Brain microvascular endothelial cell (primary cell): ENCODE data around the gene SUSD3.

Source experiments
- DNase-seq: peaks from one replicate; pipeline ENCODE4 v3.0.0-alpha.2; 2020
- H3K27ac ChIP-seq: fragments of 250-450 bp; sonication (Bioruptor Pico); 2 replicates; pipeline ENCODE4 v1.5.1; 2020; ENCODE audit warnings: mild to moderate bottlenecking, moderate library complexity
- H3K27me3 ChIP-seq: fragments of 250-450 bp; sonication (Bioruptor Pico); replicated peaks from 2 replicates; pipeline ENCODE4 v1.5.1; 2020; ENCODE audit warnings: mild to moderate bottlenecking
- H3K36me3 ChIP-seq: fragments of 250-450 bp; sonication (Bioruptor Pico); replicated peaks from 2 replicates; pipeline ENCODE4 v1.5.1; 2020; ENCODE audit warnings: mild to moderate bottlenecking
- H3K4me3 ChIP-seq: 2 replicates; pipeline ENCODE4 v1.5.1; 2011; ENCODE audit warnings: low read depth, mild to moderate bottlenecking, control low read depth, low read length, moderate library complexity
- CTCF ChIP-seq: IDR thresholded peaks from 2 replicates; pipeline ENCODE4 v1.5.1; 2011; ENCODE audit warnings: low read depth, mild to moderate bottlenecking, moderate library complexity, low read length, control low read depth, inconsistent platforms; ENCODE audit errors: missing control alignments
- in situ Hi-C: cut with HindIII; loops from 2 replicates; pipeline ENCODE4 v1.10.0; 2017; ENCODE audit warnings: low sequenced_read_pairs, low pct_ligation_motif_present

Gene SUSD3

DNA sequence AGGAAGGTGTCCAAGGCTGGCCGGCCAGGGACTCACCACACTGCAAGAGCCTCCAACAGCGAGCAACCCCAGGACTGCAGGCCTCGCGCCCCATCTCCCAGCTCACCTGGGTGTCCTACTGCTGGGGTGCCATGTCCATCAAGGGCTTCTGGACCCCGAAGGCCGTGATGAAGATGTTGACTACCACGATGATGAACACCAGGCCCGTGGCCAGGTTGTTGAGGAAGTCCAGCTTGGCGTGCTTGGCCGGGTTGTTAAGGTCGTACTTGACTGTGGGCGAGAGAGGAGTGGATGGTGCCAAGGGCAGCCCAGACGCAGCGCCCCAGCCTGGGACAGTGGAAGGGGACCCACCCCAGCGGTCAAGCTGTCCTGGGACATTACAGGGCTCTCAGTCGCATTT, 66.3 kb downstream of the SUSD3 start:
- no peak for DNase-seq
- Histone ChIP-seq H3K27ac (no peak overlapping the region), H3K4me3 (no peak overlapping the region), H3K27me3 (no peaks in the 10 kb centered on the region), H3K36me3 (peaks cover 3% of the 10 kb centered on the region)
- no peak for TF ChIP-seq CTCF
- in situ Hi-C loops = no loop called here

DNA sequence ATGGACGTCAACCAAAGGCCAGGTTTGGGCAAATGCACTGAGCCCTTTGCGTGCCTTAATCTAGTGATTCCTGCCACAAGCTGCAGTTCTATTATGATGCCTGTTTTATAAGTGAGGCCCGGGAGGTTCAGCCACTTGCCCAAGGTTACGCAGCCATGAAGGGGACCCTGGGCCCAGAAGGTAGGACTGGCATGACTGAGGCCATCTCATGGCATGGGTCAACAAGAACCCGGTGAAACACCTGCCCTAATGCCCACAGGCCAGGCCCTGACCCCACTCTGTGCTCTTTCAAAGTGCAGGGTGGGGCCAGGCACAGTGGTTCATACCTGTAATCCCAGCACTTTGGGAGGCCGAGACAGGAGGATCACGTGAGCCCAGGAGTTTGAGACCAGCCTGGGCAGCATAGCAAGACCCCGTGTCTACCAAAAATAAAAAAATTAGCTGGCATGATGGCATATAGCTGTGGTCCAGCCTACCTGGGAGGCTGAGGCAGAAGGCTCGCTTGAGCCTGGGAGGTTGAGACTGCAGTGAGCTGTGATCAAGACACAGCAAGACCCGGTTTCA, 66.9 kb downstream of the SUSD3 start:
- Histone ChIP-seq H3K27ac (no peak overlapping the region), H3K36me3 (peaks cover 3% of the 10 kb centered on the region), H3K4me3 (no peak overlapping the region), H3K27me3 (no peaks in the 10 kb centered on the region)
- TF ChIP-seq CTCF = no peak
- no peak for DNase-seq
- in situ Hi-C loops = no loop called here

- H3K27ac ChIP-seq = no peak overlapping the region
- no peak overlapping the region for H3K4me3 ChIP-seq
- no peak for DNase-seq
- peaks cover 3% of the 10 kb centered on the region for H3K36me3 ChIP-seq
- TF ChIP-seq CTCF = no peak
- H3K27me3 ChIP-seq = no peaks in the 10 kb centered on the region
- in situ Hi-C loops = no loop called here
These were observed 67.8 kb downstream of the SUSD3 start for GRCh38 chr9:93126151-93126781.

DNA sequence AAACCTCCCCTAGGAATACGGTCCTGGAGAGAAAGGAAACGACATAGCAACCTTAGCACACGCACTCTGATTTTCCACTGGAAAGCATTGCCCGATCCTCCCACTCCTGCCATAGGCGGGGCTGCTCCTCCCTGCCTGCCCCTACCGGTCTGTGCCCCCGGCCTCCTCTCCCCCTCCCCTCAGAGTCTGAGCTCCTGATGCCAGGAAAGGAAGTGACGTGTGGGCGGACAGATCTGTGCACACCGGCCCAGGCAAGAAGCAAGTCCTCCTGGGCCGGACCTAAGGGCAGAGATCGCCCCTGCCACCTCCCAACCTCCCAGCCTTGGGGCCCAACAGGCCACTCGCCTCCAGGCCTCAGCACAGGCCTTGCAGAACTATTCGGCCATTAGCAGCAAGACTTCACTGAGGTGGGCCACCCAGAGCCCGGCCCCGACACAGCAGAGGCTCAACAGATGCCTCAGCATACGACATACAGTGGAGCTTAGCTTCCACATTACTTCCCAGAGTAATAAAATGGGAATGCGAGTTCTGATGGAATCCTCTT, 68.4 kb downstream of the SUSD3 start:
- H3K27ac ChIP-seq = no peak overlapping the region
- no peak for DNase-seq
- no peaks in the 10 kb centered on the region for H3K27me3 ChIP-seq
- no peak overlapping the region for H3K4me3 ChIP-seq
- in situ Hi-C loops = no loop called here
- no peak for TF ChIP-seq CTCF
- peaks cover 3% of the 10 kb centered on the region for H3K36me3 ChIP-seq

- peaks cover 3% of the 10 kb centered on the region for H3K36me3 ChIP-seq
- DNase-seq = no peak
- no peak for TF ChIP-seq CTCF
- no peak overlapping the region for H3K4me3 ChIP-seq
- no peak overlapping the region for H3K27ac ChIP-seq
- in situ Hi-C loops = no loop called here
- no peaks in the 10 kb centered on the region for H3K27me3 ChIP-seq
These were observed 69.0 kb downstream of the SUSD3 start for GRCh38 chr9:93127395-93127911.
